Trophoblast cell (in vitro differentiated cells and primary cell): Measurements from ENCODE around the gene FASTKD2.

Source experiments
- DNase-seq, 2 donors: peaks; one replicate each; pipeline ENCODE4 v3.0.0-alpha.2; 2016
- H2AFZ ChIP-seq: 2 replicates; pipeline ENCODE4 v1.6.1; 2013; ENCODE audit warnings: low read length, moderate library complexity, mild to moderate bottlenecking; ENCODE audit not compliant: insufficient read depth, poor library complexity
- H2AK5ac ChIP-seq: 2 replicates; pipeline ENCODE4 v1.6.1; 2013; ENCODE audit warnings: mild to moderate bottlenecking, low read length
- H2BK120ac ChIP-seq: 2 replicates; pipeline ENCODE4 v1.6.1; 2013; ENCODE audit warnings: low read length, mild to moderate bottlenecking, moderate library complexity; ENCODE audit not compliant: insufficient read depth, poor library complexity
- H2BK12ac ChIP-seq: 2 replicates; pipeline ENCODE4 v1.6.1; 2013; ENCODE audit warnings: mild to moderate bottlenecking, low read length, moderate library complexity
- H2BK5ac ChIP-seq: 2 replicates; pipeline ENCODE4 v1.6.1; 2013; ENCODE audit warnings: low read length, low read depth, moderate library complexity, mild to moderate bottlenecking; ENCODE audit not compliant: poor library complexity
- H3K14ac ChIP-seq: 2 replicates; pipeline ENCODE4 v1.6.1; 2013; ENCODE audit warnings: mild to moderate bottlenecking, low read length
- H3K18ac ChIP-seq: 2 replicates; pipeline ENCODE4 v1.6.1; 2013; ENCODE audit warnings: mild to moderate bottlenecking, low read length
- H3K23ac ChIP-seq: 2 replicates; pipeline ENCODE4 v1.6.1; 2013; ENCODE audit warnings: low read length
- H3K27ac ChIP-seq: 2 replicates; pipeline ENCODE4 v1.5.1; 2013; ENCODE audit warnings: low read depth, mild to moderate bottlenecking, inconsistent platforms, low read length, moderate library complexity
- H3K27me3 ChIP-seq: 2 replicates; pipeline ENCODE4 v1.6.1; 2013; ENCODE audit warnings: inconsistent platforms, mild to moderate bottlenecking, low read length, moderate library complexity; ENCODE audit not compliant: insufficient read depth
- H3K36me3 ChIP-seq, 2 experiments: 1 replicate in 1 of 2; 2 replicates in 1 of 2; pipeline ENCODE4 v1.6.1; 2013; ENCODE audit warnings: low read length in 2 of 2, mild to moderate bottlenecking in 2 of 2, moderate library complexity in 1 of 2; ENCODE audit not compliant: insufficient read depth in 2 of 2, control insufficient read depth in 1 of 2
- H3K4ac ChIP-seq: 2 replicates; pipeline ENCODE4 v1.6.1; 2013; ENCODE audit warnings: low read depth, mild to moderate bottlenecking, low read length, moderate library complexity
- H3K4me1 ChIP-seq, 2 experiments: 1 replicate in 1 of 2; 2 replicates in 1 of 2; pipeline ENCODE4 v1.6.1; 2013; ENCODE audit warnings: low read length in 2 of 2, mild to moderate bottlenecking in 2 of 2, moderate library complexity in 1 of 2; ENCODE audit not compliant: insufficient read depth in 2 of 2, control insufficient read depth in 1 of 2
- H3K4me2 ChIP-seq: 2 replicates; pipeline ENCODE4 v1.6.1; 2013; ENCODE audit warnings: inconsistent platforms, mild to moderate bottlenecking, low read length, moderate library complexity
- H3K4me3 ChIP-seq: 2 replicates; pipeline ENCODE4 v1.5.1; 2013; ENCODE audit warnings: mild to moderate bottlenecking, low read depth, low read length, inconsistent platforms
- H3K79me1 ChIP-seq: one replicate; pipeline ENCODE4 v1.6.1; 2013; ENCODE audit warnings: low read length
- H3K79me2 ChIP-seq: 2 replicates; pipeline ENCODE4 v1.6.1; 2013; ENCODE audit warnings: low read length, mild to moderate bottlenecking; ENCODE audit not compliant: control insufficient read depth, insufficient read depth, poor library complexity
- H3K9ac ChIP-seq: 2 replicates; pipeline ENCODE4 v1.6.1; 2013; ENCODE audit warnings: mild to moderate bottlenecking, low read length
- H3K9me3 ChIP-seq: 2 replicates; pipeline ENCODE4 v1.6.1; 2013; ENCODE audit warnings: low read depth, mild to moderate bottlenecking, control low read depth, inconsistent platforms, low read length; ENCODE audit not compliant: insufficient read depth
- H4K12ac ChIP-seq: 2 replicates; pipeline ENCODE4 v1.6.1; 2013; ENCODE audit warnings: low read depth, mild to moderate bottlenecking, low read length, moderate library complexity
- H4K8ac ChIP-seq: 2 replicates; pipeline ENCODE4 v1.6.1; 2013; ENCODE audit warnings: low read depth, mild to moderate bottlenecking, low read length, moderate library complexity
- H4K91ac ChIP-seq: one replicate; pipeline ENCODE4 v1.6.1; 2013; ENCODE audit warnings: low read depth, mild to moderate bottlenecking, low read length, moderate library complexity
- WGBS: extraction: QIAGEN DNeasy Blood & Tissue Kit; methylation state at CpG from one replicate; pipeline ENCODE4 v1.1.7; 2013; ENCODE audit warnings: missing lambda C conversion rate; ENCODE audit not compliant: insufficient read length, insufficient coverage; ENCODE audit errors: extremely low coverage; 5-methylcytosine and 5-hydroxymethylcytosine counted together

FASTKD2 gene

DNA sequence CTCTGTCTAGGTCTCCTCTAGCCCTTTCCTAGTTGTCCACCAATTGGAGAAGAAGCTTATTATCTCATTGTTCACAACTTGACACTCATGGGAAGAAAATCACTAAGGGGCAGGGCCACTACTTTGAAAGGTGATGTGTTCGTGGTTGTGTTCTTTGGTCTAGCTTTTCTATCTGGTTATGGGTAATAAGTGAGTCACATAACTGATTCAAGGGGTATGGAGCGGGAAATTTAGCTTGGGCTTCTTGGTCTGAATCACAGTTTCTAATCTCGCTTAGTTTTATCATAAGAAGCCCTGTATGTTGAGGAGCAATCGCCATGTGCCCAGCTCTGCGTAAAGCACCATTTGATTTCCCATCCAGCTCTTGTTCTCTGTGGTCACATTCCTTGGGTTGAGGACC is 28.5 kb upstream of the FASTKD2 start:
- Histone ChIP-seq H2AK5ac (no peak overlapping the region), H2BK12ac (no peak overlapping the region), H3K27me3 (no peaks in the 10 kb centered on the region), H3K79me1 (no peaks in the 10 kb centered on the region), H2AFZ (no peak overlapping the region), H3K4ac (no peak overlapping the region), H3K4me2 (no peak overlapping the region), H2BK5ac (no peak overlapping the region), H3K23ac (no peak overlapping the region), H3K18ac (no peak overlapping the region), H3K36me3 (no peaks in the 10 kb centered on the region), H4K12ac (no peak overlapping the region), H3K14ac (no peak overlapping the region), H3K4me3 (no peak overlapping the region), H3K4me1 (no peaks in the 10 kb centered on the region), H3K79me2 (no peaks in the 10 kb centered on the region), H2BK120ac (no peak overlapping the region), H3K9ac (no peak overlapping the region), H3K27ac (no peak overlapping the region), H4K91ac (no peak overlapping the region), H3K9me3 (no peaks in the 10 kb centered on the region), H4K8ac (no peak overlapping the region)
- no CpG with 5 or more reads among the region's 5 CpGs for WGBS
- DNase-seq = no peak

DNA sequence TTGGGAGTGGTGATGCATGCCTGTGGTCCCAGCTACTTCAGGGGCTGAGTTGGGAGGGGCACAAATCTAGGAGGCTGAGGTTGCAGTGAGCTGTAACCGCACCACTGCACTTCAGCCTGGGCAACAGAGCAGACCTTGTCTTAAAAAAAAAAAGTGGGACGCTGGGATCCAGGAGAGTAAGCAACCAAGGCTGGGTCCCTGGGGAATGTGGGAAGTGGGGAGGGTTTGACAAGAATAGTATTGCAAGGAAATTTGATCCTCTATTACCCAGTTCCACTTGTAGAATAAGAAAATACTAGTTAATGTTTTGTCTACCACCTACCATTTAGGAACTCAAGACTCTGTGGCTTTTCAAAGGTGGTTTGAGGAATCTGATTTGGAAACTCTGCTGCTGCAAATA is 26.1 kb upstream of the FASTKD2 start:
- Histone ChIP-seq H3K27ac (no peak overlapping the region), H3K79me1 (no peaks in the 10 kb centered on the region), H3K4me3 (no peak overlapping the region), H3K27me3 (no peaks in the 10 kb centered on the region), H3K4me2 (no peak overlapping the region), H2AFZ (no peak overlapping the region), H3K23ac (no peak overlapping the region), H2BK5ac (no peak overlapping the region), H4K12ac (no peak overlapping the region), H3K79me2 (no peaks in the 10 kb centered on the region), H3K4ac (no peak overlapping the region), H4K8ac (no peak overlapping the region), H3K9me3 (no peaks in the 10 kb centered on the region), H4K91ac (no peak overlapping the region), H3K18ac (no peak overlapping the region), H3K36me3 (no peaks in the 10 kb centered on the region), H2BK120ac (no peak overlapping the region), H2BK12ac (no peak overlapping the region), H3K14ac (no peak overlapping the region), H3K9ac (no peak overlapping the region), H2AK5ac (no peak overlapping the region), H3K4me1 (no peaks in the 10 kb centered on the region)
- no CpG with 5 or more reads among the region's 2 CpGs for WGBS
- DNase-seq = no peak

DNA sequence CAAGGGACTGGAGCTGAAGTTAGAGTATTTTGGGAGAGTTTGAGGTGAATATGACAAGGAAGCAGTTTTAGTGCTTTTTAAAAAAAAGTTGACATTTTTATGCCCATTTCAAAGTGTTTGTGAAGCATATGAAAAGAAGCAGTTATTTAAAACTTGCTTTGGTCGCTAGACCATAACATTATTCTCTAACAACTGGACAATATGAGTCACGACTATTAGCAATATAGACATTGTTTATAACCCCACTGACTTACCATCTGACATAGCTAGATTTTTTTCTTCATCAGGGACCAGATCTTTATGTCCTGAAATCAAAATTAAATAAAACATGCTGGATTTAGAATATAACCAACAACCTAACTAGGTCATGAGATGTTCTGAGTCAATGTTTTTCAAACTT is 24.6 kb upstream of the FASTKD2 start:
- Histone ChIP-seq H4K91ac (no peak overlapping the region), H3K79me1 (no peaks in the 10 kb centered on the region)
- no CpG with 5 or more reads among the region's 2 CpGs for WGBS

DNA sequence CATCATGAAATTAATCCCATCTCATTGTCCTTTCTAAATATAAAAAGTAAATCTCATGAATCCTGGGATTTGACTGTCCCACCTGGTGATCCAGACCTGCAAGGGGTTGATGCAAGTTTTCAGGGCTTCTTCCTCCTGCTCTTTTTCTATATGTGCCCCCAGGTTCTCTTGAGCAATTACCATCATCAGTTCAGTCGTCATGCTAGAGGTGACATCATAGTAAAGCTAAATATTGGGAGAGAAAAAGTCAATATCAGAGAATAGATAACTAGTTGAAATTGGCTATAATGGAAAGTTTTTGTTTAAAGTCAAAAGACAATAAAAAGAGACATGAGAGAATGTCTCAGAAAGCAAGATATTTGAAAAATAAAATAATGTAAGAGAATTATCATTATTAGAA is 8.6 kb upstream of the FASTKD2 start:
- Histone ChIP-seq H2BK120ac (no peak overlapping the region), H3K79me1 (no peaks in the 10 kb centered on the region), H3K4me3 (no peak overlapping the region), H3K23ac (no peak overlapping the region), H3K79me2 (no peaks in the 10 kb centered on the region), H2AK5ac (no peak overlapping the region), H2BK12ac (no peak overlapping the region), H2AFZ (no peak overlapping the region), H2BK5ac (no peak overlapping the region), H3K36me3 (no peaks in the 10 kb centered on the region), H3K4me1 (no peaks in the 10 kb centered on the region), H3K27ac (no peak overlapping the region), H4K8ac (no peak overlapping the region), H3K4me2 (no peak overlapping the region), H3K9ac (no peak overlapping the region), H3K4ac (no peak overlapping the region), H4K12ac (no peak overlapping the region), H4K91ac (no peak overlapping the region), H3K9me3 (no peaks in the 10 kb centered on the region), H3K27me3 (no peaks in the 10 kb centered on the region), H3K14ac (no peak overlapping the region), H3K18ac (no peak overlapping the region)
- no peak for DNase-seq
- WGBS = no CpG with 5 or more reads among the region's 1 CpG

More for the DNA sequence above, 24.6 kb upstream of the FASTKD2 start:
- Histone ChIP-seq H3K27me3 (no peaks in the 10 kb centered on the region), H3K4me2 (no peak overlapping the region), H2AFZ (no peak overlapping the region), H3K9me3 (no peaks in the 10 kb centered on the region), H3K79me2 (no peaks in the 10 kb centered on the region), H4K8ac (no peak overlapping the region), H3K9ac (no peak overlapping the region), H3K4me1 (no peaks in the 10 kb centered on the region), H3K36me3 (no peaks in the 10 kb centered on the region), H3K4ac (no peak overlapping the region), H2AK5ac (no peak overlapping the region), H3K4me3 (no peak overlapping the region), H3K27ac (no peak overlapping the region), H2BK5ac (no peak overlapping the region), H4K12ac (no peak overlapping the region), H2BK12ac (no peak overlapping the region), H3K23ac (no peak overlapping the region), H2BK120ac (no peak overlapping the region), H3K14ac (no peak overlapping the region), H3K18ac (no peak overlapping the region)
- DNase-seq = no peak
